Measurements from ENCODE around the gene CCNY. TPM values are rescaled to one million over a fixed set of nuclear protein-coding genes. Genes with fewer than 3 reads are reported as not detected.
"Not testable (repeated sequence)": the region's sequence is repeated elsewhere in the genome, so short reads cannot be mapped to it uniquely, and the experiment has no call there.

Gene CCNY
- total RNA-seq, 4 donors from 2014 or later = 37.5 to 56.3 (median 43.9) TPM

- TF ChIP-seq POLR2A (IDR thresholded peaks at IDR 0.05) = no peak
- TF ChIP-seq CTCF (IDR thresholded peaks at IDR 0.05) = no peak
- 92 to 96% methylated on average over 2 of the region's 2 CpGs for WGBS, 2 donors
- H3K4me3 ChIP-seq (replicated peaks in 1 of 3) = no peak overlapping the region
- no peak for DNase-seq
- H3K4me1 ChIP-seq = peaks cover 44 to 72% of the 10 kb centered on the region in 2 donors
- no peaks in the 10 kb centered on the region for H3K9me3 ChIP-seq
- H3K27ac ChIP-seq = no peak overlapping the region
- no peaks in the 10 kb centered on the region for H3K36me3 ChIP-seq
- no peaks in the 10 kb centered on the region for H3K27me3 ChIP-seq
- intact Hi-C loops (cut with DNase I) = no loop called here
Measured at GRCh38 chr10:35353395-35353794, 17.1 kb downstream of the CCNY start.

- Histone ChIP-seq H3K9me3 (no peaks in the 10 kb centered on the region), H3K27ac (no peak overlapping the region), H3K4me1 (peaks cover 48 to 75% of the 10 kb centered on the region in 2 donors), H3K27me3 (no peaks in the 10 kb centered on the region), H3K36me3 (no peaks in the 10 kb centered on the region), H3K4me3 (replicated peaks in 1 of 3) (no peak overlapping the region)
- 57 to 88% methylated on average over 1 of the region's 1 CpG for WGBS, 2 donors
- TF ChIP-seq POLR2A (IDR thresholded peaks at IDR 0.05) = no peak
- no peak for TF ChIP-seq CTCF (IDR thresholded peaks at IDR 0.05)
- DNase-seq = no peak
- intact Hi-C loops (cut with DNase I) = no loop called here
Measured at GRCh38 chr10:35353805-35354204, 17.5 kb downstream of the CCNY start.

GRCh38 chr10:35354257-35354656 is 17.9 kb downstream of the CCNY start:
- H3K27ac ChIP-seq; H3K27me3 ChIP-seq; DNase-seq; intact Hi-C loops (cut with DNase I); H3K4me3 ChIP-seq (replicated peaks in 1 of 3); H3K36me3 ChIP-seq; H3K9me3 ChIP-seq: not testable (repeated sequence)
- WGBS, 2 donors = 91 to 94% methylated on average over 9 of the region's 9 CpGs
- peaks cover 52 to 79% of the 10 kb centered on the region in 2 donors for H3K4me1 ChIP-seq

- WGBS, 2 donors = 86 to 87% methylated on average over 9 of the region's 9 CpGs
- DNase-seq = no peak
- no peaks in the 10 kb centered on the region for H3K9me3 ChIP-seq
- TF ChIP-seq CTCF (IDR thresholded peaks at IDR 0.05) (no peak), POLR2A (IDR thresholded peaks at IDR 0.05) (no peak)
- H3K36me3 ChIP-seq = no peaks in the 10 kb centered on the region
- H3K4me3 ChIP-seq (replicated peaks in 1 of 3) = no peak overlapping the region
- H3K4me1 ChIP-seq = peaks cover 53 to 64% of the 10 kb centered on the region in 2 donors
- H3K27me3 ChIP-seq = no peaks in the 10 kb centered on the region
- H3K27ac ChIP-seq = no peak overlapping the region
- intact Hi-C loops (cut with DNase I) = no loop called here
Measured at GRCh38 chr10:35355971-35356724, 19.8 kb downstream of the CCNY start.

- peaks cover 47 to 59% of the 10 kb centered on the region in 2 donors for H3K4me1 ChIP-seq
Measured at GRCh38 chr10:35356725-35357092, 20.4 kb downstream of the CCNY start.

More at GRCh38 chr10:35356725-35357092, 20.4 kb downstream of the CCNY start:
- H3K27me3 ChIP-seq = no peaks in the 10 kb centered on the region
- TF ChIP-seq CTCF (IDR thresholded peaks at IDR 0.05) = no peak
- no peak for TF ChIP-seq POLR2A (IDR thresholded peaks at IDR 0.05)
- 37 to 39% methylated on average over 2 of the region's 2 CpGs for whole genome bisulfite sequencing, 2 donors
- no peaks in the 10 kb centered on the region for H3K36me3 ChIP-seq
- H3K27ac ChIP-seq = no peak overlapping the region
- DNase-seq = no peak
- intact Hi-C loops (cut with DNase I) = no loop called here
- H3K9me3 ChIP-seq = no peaks in the 10 kb centered on the region
- no peak overlapping the region for H3K4me3 ChIP-seq (replicated peaks in 1 of 3)
